Gastroesophageal sphincter (tissue), 3 donors: ENCODE measurements around the gene RFX3.
A peak's percentile ranks its signal among the peaks of the same experiment; 100 is the strongest.

Experiments
- POLR2A ChIP-seq, 2 donors: fragments of 450-650 bp; IDR thresholded peaks; one replicate each; pipeline ENCODE4 v1.6.1; 2017; ENCODE audit warnings: antibody characterized with exemption in 2 of 2, mild to moderate bottlenecking in 2 of 2, moderate library complexity in 1 of 2
- TF ChIP-seq, protein P1 (sequence below), 4 experiments: fragments of 200-600 bp in 2 of 4; fragments of 450-650 bp in 2 of 4; sonication (generic) in 1 of 4; IDR thresholded peaks; one replicate each; pipeline ENCODE4 v1.5.1; 2017 to 2019; ENCODE audit warnings: antibody characterized with exemption in 4 of 4, mild to moderate bottlenecking in 2 of 4, moderate library complexity in 2 of 4

DNA sequence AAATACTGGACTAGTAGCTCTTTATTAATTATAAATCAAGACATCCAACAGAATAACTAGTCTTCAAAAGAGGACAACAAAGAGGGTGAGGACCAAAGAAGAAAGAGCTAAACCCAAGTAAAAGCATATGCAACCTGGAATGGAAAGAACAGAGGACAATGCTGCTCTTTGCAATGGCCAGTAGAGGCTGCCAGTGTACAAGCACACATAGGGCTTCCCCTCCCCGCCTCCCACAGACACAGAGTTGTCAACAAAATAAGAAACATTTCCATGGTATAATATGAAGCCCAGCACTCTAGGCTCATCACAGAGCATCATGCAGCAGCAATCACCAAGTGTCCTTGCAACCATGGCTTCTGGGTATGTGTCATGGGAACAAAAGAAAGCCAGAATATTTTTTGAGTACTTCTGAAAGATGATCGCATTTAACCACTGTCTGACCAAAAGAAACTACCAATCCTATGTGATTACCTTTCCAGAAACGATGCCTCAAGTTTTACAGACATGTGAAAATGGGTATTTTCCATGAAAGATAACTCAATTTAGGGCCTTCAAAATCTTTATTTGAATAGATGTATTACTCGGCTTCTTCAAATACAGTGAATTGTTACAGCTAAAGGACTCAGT is 58.1 kb downstream of the RFX3 start:
- TF ChIP-seq POLR2A (IDR thresholded peaks at IDR 0.05): no peak
- TF ChIP-seq, protein P1, sequence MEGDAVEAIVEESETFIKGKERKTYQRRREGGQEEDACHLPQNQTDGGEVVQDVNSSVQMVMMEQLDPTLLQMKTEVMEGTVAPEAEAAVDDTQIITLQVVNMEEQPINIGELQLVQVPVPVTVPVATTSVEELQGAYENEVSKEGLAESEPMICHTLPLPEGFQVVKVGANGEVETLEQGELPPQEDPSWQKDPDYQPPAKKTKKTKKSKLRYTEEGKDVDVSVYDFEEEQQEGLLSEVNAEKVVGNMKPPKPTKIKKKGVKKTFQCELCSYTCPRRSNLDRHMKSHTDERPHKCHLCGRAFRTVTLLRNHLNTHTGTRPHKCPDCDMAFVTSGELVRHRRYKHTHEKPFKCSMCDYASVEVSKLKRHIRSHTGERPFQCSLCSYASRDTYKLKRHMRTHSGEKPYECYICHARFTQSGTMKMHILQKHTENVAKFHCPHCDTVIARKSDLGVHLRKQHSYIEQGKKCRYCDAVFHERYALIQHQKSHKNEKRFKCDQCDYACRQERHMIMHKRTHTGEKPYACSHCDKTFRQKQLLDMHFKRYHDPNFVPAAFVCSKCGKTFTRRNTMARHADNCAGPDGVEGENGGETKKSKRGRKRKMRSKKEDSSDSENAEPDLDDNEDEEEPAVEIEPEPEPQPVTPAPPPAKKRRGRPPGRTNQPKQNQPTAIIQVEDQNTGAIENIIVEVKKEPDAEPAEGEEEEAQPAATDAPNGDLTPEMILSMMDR (IDR thresholded peaks at IDR 0.05): peak; percentile 35 to 78 (median 53)
